ENCODE results near the gene ATG9A.
"Not testable (repeated sequence)": the region's sequence is repeated elsewhere in the genome, so short reads cannot be mapped to it uniquely, and the experiment has no call there.

ATG9A gene

GRCh38 chr2:219205981-219206327 is 23.5 kb downstream of the ATG9A start:
- no peak for DNase-seq

- DNase-seq = no peak
These were observed 24.3 kb downstream of the ATG9A start for GRCh38 chr2:219205165-219205538.

GRCh38 chr2:219204425-219205164 is 24.8 kb downstream of the ATG9A start:
- DNase-seq = no peak

GRCh38 chr2:219201331-219201730 is 28.1 kb downstream of the ATG9A start:
- not testable (repeated sequence) for DNase-seq

- peak; percentile 62 to 70 for DNase-seq
These were observed 28.7 kb downstream of the ATG9A start for GRCh38 chr2:219200502-219201326.

GRCh38 chr2:219199470-219200211 is 29.8 kb downstream of the ATG9A start:
- no peak for DNase-seq

GRCh38 chr2:219198974-219199373 is 30.5 kb downstream of the ATG9A start:
- no peak for DNase-seq

- DNase-seq = no peak
These were observed 32.0 kb downstream of the ATG9A start for GRCh38 chr2:219197388-219197787.

GRCh38 chr2:219186754-219187456 is 42.5 kb downstream of the ATG9A start:
- peak; percentile 43 to 52 for DNase-seq

GRCh38 chr2:219184121-219184520 is 45.3 kb downstream of the ATG9A start:
- no peak for DNase-seq

GRCh38 chr2:219183151-219183772 is 46.2 kb downstream of the ATG9A start:
- no peak for DNase-seq

- no peak for DNase-seq
These were observed 46.9 kb downstream of the ATG9A start for GRCh38 chr2:219182331-219183150.

- no peak for DNase-seq
These were observed 47.9 kb downstream of the ATG9A start for GRCh38 chr2:219181531-219181930.

GRCh38 chr2:219180961-219181360 is 48.5 kb downstream of the ATG9A start:
- no peak for DNase-seq

GRCh38 chr2:219179601-219180465 is 49.6 kb downstream of the ATG9A start:
- no peak for DNase-seq

GRCh38 chr2:219178377-219179175 is 50.9 kb downstream of the ATG9A start:
- DNase-seq = peak in 1 of 2 experiments; percentile 48

GRCh38 chr2:219177552-219178376 is 51.7 kb downstream of the ATG9A start, which contains the start of gene RETREG2:
Gene RETREG2, plus strand, starts transcription at chr2:219178275. Its CDS starts 78 bp downstream, at chr2:219178353.
- DNase-seq = peak; percentile 85 to 88

- DNase-seq = peak; percentile 89 to 92
These were observed 52.5 kb downstream of the ATG9A start, which contains the start of gene CNPPD1 for GRCh38 chr2:219176818-219177551. Gene CNPPD1, minus strand, starts transcription at chr2:219176925. Its CDS starts 97 bp downstream, at chr2:219176828.

All from activated T-cell treated with anti-CD3 and anti-CD28 coated beads, Interleukin-2, amount 50 U/mL, for 48 hours (primary cell).